Gastroesophageal sphincter (tissue), 4 donors: Measurements from ENCODE around the gene FRMPD1. TPM values are rescaled to one million over a fixed set of nuclear protein-coding genes. Genes with fewer than 3 reads are reported as not detected.

Source experiments
- ATAC-seq: fragments of 150-250 bp; one replicate; pipeline ENCODE4 v1.9.1; 2016; ENCODE audit warnings: mild to moderate bottlenecking, moderate library complexity
- H3K27ac ChIP-seq, 4 donors: fragments of 200-600 bp; sonication (generic) in 3 of 4; 1 replicate in 3 of 4; 2 replicates in 1 of 4; pipeline ENCODE4 v1.5.1; 2016 to 2019
- H3K27me3 ChIP-seq: fragments of 200-600 bp; sonication (generic); one replicate; pipeline ENCODE4 v1.5.1; 2019
- H3K36me3 ChIP-seq, 2 donors: fragments of 200-600 bp; sonication (generic); one replicate each; pipeline ENCODE4 v1.5.1; 2019; ENCODE audit warnings: control low read depth in 1 of 2
- H3K4me1 ChIP-seq, 3 donors: fragments of 200-600 bp; sonication (generic); 1 replicate in 2 of 3; 2 replicates in 1 of 3; pipeline ENCODE4 v1.5.1; 2016 to 2019; ENCODE audit warnings: control low read depth in 2 of 3
- H3K4me3 ChIP-seq, 2 donors: fragments of 200-600 bp; sonication (generic); one replicate each; pipeline ENCODE4 v1.5.1; 2019; ENCODE audit warnings: mild to moderate bottlenecking in 1 of 2, moderate library complexity in 1 of 2
- H3K9me3 ChIP-seq, 3 donors: fragments of 200-600 bp; sonication (generic); one replicate each; pipeline ENCODE4 v1.5.1; 2017 to 2019; ENCODE audit warnings: control low read depth in 2 of 3
- EP300 ChIP-seq: sonication (generic); formaldehyde crosslinking; IDR thresholded peaks from one replicate; pipeline ENCODE4 v1.6.1; 2017; ENCODE audit warnings: antibody characterized with exemption, mild to moderate bottlenecking
- POLR2A ChIP-seq, 2 donors: fragments of 450-650 bp; IDR thresholded peaks; one replicate each; pipeline ENCODE4 v1.6.1; 2017; ENCODE audit warnings: antibody characterized with exemption in 2 of 2, mild to moderate bottlenecking in 2 of 2, moderate library complexity in 1 of 2
- POLR2AphosphoS5 ChIP-seq: sonication (generic); formaldehyde crosslinking; IDR thresholded peaks from one replicate; pipeline ENCODE4 v1.6.1; 2017; ENCODE audit warnings: antibody characterized with exemption
- WGBS, 2 donors: methylation state at CpG; one replicate each; pipeline ENCODE4 v1.1.5; 2018; ENCODE audit warnings: low coverage in 1 of 2; 5-methylcytosine and 5-hydroxymethylcytosine counted together
- total RNA-seq, 4 donors: library from RNA; depleted of rRNA; stranded (reverse); fragments of >200 nt; gene quantifications; one replicate each; pipeline ENCODE4 v1.1.0, GENCODE V29; 2016
- TF ChIP-seq, protein P1 (sequence below), 4 experiments: fragments of 200-600 bp in 2 of 4; fragments of 450-650 bp in 2 of 4; sonication (generic) in 1 of 4; IDR thresholded peaks; one replicate each; pipeline ENCODE4 v1.5.1; 2017 to 2019; ENCODE audit warnings: antibody characterized with exemption in 4 of 4, mild to moderate bottlenecking in 2 of 4, moderate library complexity in 2 of 4

FRMPD1 gene
- total RNA-seq, 4 donors from 2014 or later, result 0.27 TPM; not detected in 3

DNA sequence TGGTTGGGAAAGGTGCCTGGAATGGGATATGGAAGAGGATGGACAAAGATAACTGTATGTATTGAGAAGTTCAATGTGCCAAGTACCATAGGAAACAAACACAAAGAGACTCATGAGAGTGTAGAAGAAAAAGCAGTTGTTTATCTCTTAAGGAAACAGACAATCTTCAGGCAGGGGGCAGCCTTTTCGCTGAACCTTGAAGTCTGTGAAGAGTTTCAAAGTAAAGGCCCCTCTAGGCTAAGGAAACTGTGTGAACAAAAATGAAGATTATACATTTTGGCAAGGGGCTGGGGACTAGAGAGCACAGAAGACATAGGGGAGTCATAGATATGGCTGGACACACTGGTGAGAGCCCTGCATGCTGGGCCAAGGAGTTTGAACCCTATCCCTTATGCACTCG is 27.5 kb upstream of the FRMPD1 start:
- no peak overlapping the region for H3K4me3 ChIP-seq
- peaks cover 4% of the 10 kb centered on the region for H3K27me3 ChIP-seq
- no peak overlapping the region for H3K27ac ChIP-seq
- WGBS, 2 donors, result 71 to 87% methylated on average over 2 of the region's 2 CpGs
- H3K36me3 ChIP-seq, result no peaks in the 10 kb centered on the region
- no peak for TF ChIP-seq POLR2A (IDR thresholded peaks at IDR 0.05)
- TF ChIP-seq POLR2AphosphoS5, result no peak
- TF ChIP-seq, protein P1, sequence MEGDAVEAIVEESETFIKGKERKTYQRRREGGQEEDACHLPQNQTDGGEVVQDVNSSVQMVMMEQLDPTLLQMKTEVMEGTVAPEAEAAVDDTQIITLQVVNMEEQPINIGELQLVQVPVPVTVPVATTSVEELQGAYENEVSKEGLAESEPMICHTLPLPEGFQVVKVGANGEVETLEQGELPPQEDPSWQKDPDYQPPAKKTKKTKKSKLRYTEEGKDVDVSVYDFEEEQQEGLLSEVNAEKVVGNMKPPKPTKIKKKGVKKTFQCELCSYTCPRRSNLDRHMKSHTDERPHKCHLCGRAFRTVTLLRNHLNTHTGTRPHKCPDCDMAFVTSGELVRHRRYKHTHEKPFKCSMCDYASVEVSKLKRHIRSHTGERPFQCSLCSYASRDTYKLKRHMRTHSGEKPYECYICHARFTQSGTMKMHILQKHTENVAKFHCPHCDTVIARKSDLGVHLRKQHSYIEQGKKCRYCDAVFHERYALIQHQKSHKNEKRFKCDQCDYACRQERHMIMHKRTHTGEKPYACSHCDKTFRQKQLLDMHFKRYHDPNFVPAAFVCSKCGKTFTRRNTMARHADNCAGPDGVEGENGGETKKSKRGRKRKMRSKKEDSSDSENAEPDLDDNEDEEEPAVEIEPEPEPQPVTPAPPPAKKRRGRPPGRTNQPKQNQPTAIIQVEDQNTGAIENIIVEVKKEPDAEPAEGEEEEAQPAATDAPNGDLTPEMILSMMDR (IDR thresholded peaks at IDR 0.05), result no peak
- no peak for TF ChIP-seq EP300
- no peaks in the 10 kb centered on the region for H3K9me3 ChIP-seq
- no peaks in the 10 kb centered on the region for H3K4me1 ChIP-seq
- ATAC-seq, result no peak

DNA sequence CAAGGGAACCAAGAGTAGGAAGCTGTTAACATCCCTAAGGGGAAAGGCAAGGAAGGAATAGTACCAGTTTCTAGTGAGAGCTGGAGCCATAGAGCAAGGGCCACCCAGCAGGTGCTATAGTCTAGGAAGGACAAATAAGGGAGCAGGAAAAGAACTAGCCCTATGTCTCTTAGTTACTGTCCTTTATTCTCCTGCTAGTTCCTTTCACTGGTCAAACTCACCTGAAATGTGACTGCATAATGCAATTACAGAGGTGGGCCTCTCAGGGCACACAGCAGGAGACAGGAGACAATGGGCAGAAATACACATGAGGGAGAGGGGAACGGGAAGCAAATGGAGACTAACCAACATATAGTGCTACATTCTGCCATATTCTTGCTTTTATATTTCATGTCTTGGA is 26.7 kb upstream of the FRMPD1 start:
- no peaks in the 10 kb centered on the region for H3K4me1 ChIP-seq
- H3K9me3 ChIP-seq, result no peaks in the 10 kb centered on the region
- H3K27ac ChIP-seq, result no peak overlapping the region
- no peak for ATAC-seq
- TF ChIP-seq EP300, result no peak
- TF ChIP-seq, protein P1 (IDR thresholded peaks at IDR 0.05), result no peak
- TF ChIP-seq POLR2AphosphoS5, result no peak
- TF ChIP-seq POLR2A (IDR thresholded peaks at IDR 0.05), result no peak
- H3K36me3 ChIP-seq, result no peaks in the 10 kb centered on the region
- WGBS, 2 donors, result 64 to 86% methylated on average over 1 of the region's 1 CpG
- H3K4me3 ChIP-seq, result no peak overlapping the region
- peaks cover 4% of the 10 kb centered on the region for H3K27me3 ChIP-seq

DNA sequence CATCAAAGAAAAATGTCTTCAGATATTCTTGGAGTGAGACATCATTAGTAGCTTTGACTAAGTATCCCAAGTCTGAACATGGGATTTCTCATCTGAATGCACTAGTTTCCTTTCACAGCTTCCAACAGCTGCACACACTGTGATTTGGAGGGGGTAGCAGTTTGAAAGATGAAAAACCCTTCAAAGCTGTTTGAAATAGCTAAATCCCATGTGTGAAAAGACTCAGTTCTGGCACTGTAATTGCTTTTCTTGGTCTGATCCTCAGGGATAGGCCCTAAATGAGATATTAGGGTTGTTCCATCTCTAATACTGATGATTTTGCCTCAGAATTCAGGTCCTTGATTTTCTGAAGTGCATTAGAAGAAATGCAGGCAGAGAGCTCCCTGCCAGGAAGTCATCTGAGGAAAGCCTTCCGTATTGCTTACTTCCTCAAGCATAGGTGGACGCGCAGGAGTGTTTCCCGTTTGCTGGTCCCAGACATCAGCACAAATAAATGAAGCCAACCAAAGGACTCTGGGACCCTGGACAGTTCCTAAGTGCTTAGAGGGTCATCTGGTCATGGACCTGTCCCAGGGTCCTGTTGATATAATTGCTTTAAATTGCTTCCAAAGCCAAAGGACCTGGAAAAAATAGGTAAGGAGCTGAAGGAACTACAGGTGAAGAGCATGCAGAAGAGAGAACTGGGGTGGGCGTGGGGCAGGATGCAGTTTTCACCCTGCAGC is 25.6 kb upstream of the FRMPD1 start:
- Histone ChIP-seq H3K36me3 (no peaks in the 10 kb centered on the region), H3K9me3 (no peaks in the 10 kb centered on the region), H3K27me3 (peaks cover 4% of the 10 kb centered on the region), H3K4me1 (no peaks in the 10 kb centered on the region), H3K4me3 (no peak overlapping the region), H3K27ac (no peak overlapping the region)
- no peak for ATAC-seq
- WGBS, 2 donors, result 83% methylated on average over 1 of the region's 5 CpGs; no CpG with 5 or more reads in 1 of the 2 donors
- TF ChIP-seq EP300 (no peak), POLR2A (IDR thresholded peaks at IDR 0.05) (no peak), POLR2AphosphoS5 (no peak)
- TF ChIP-seq, protein P1 (IDR thresholded peaks at IDR 0.05), result no peak

DNA sequence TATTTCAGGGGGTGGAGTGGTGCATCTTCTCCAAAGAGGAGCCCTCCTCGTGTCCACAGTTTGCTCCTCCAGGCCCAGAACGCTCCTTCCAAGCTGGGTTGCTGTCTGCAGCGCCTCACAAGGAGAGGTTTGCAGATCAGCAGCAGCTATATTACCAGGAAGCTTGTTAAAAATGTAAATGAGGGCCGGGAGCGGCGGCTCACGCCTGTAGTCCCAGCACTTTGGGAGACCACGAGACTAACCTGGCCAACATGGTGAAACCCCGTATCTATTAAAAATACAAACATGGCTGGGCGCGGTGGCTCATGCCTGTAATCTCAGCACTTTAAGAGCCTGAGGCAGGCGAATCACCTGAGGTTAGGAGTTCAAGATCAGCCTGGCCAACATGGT is 25.0 kb upstream of the FRMPD1 start:
- Histone ChIP-seq H3K4me1 (no peaks in the 10 kb centered on the region), H3K4me3 (no peak overlapping the region), H3K27me3 (peaks cover 4% of the 10 kb centered on the region), H3K27ac (no peak overlapping the region), H3K9me3 (no peaks in the 10 kb centered on the region), H3K36me3 (no peaks in the 10 kb centered on the region)
- no peak for ATAC-seq
- TF ChIP-seq EP300, result no peak
- TF ChIP-seq, protein P1 (IDR thresholded peaks at IDR 0.05), result no peak
- TF ChIP-seq POLR2A (IDR thresholded peaks at IDR 0.05), result no peak
- TF ChIP-seq POLR2AphosphoS5, result no peak
- WGBS, 2 donors, result 60 to 79% methylated on average over 1 to 7 of the region's 12 CpGs

DNA sequence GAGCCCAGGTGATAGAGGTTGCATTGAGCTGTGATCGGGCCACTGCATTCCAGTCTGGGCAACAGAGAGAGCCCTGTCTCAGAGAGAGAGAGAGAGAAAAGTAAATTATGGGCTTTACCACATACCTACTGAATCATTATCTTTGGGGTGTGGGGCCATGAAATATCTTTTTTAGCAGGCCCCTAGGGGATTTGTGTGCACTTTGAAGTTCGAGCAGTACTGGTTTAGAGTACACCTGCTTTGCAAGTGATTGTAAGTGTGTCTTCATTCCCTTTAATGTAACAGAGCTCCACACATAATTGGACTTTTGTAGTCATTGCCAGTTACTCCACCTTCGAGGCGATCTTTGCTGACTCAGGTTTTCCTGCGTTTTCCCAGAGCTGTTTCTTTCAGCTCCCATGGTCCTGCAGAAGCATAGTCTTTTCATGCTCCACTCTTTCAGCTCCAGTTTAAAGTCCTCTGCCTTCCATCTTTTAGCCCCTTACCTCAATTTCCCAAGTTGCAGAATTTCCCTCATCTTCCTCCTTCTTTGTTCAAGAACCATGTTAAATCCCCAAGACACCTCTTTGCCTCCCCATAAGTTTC is 24.0 kb upstream of the FRMPD1 start:
- Histone ChIP-seq H3K36me3 (no peaks in the 10 kb centered on the region), H3K4me3 (no peak overlapping the region), H3K4me1 (no peaks in the 10 kb centered on the region), H3K27me3 (peaks cover 4% of the 10 kb centered on the region), H3K9me3 (no peaks in the 10 kb centered on the region), H3K27ac (no peak overlapping the region)
- no peak for ATAC-seq
- no peak for TF ChIP-seq POLR2A (IDR thresholded peaks at IDR 0.05)
- no peak for TF ChIP-seq EP300
- TF ChIP-seq POLR2AphosphoS5, result no peak
- TF ChIP-seq, protein P1 (IDR thresholded peaks at IDR 0.05), result no peak
- 46 to 52% methylated on average over 4 to 5 of the region's 5 CpGs for WGBS, 2 donors
